Heart left ventricle (tissue), 16 donors: ENCODE data around the gene CHMP4B. TPM values are rescaled to one million over a fixed set of nuclear protein-coding genes. Genes with fewer than 3 reads are reported as not detected.

ENCODE experiments used
- ATAC-seq, 4 donors: fragments of 200-7000 bp; cut with Tn5 transposase; one replicate each; pipeline ENCODE4 v1.9.1; 2020 to 2022; ENCODE audit warnings: moderate library complexity in 4 of 4, mild to moderate bottlenecking in 3 of 4, moderate number of reproducible peaks in 1 of 4
- DNase-seq, 5 donors: peaks; one replicate each; pipeline ENCODE4 v3.0.0-alpha.2; 2020
- H3K27ac ChIP-seq, 12 donors: fragments of 200-600 bp; sonication (generic) in 4 of 12; one replicate each; pipeline versions ENCODE4 v1.5.0 to v1.8.0; 2016 to 2022; ENCODE audit warnings: mild to moderate bottlenecking in 2 of 12
- H3K27me3 ChIP-seq, 9 donors: fragments of 200-600 bp; sonication (generic) in 2 of 9; one replicate each; pipeline versions ENCODE4 v1.5.1 to v1.8.0; 2016 to 2022; ENCODE audit warnings: mild to moderate bottlenecking in 3 of 9
- H3K36me3 ChIP-seq, 9 donors: fragments of 200-600 bp; sonication (generic) in 2 of 9; one replicate each; pipeline versions ENCODE4 v1.5.0 to v1.8.0; 2018 to 2022; ENCODE audit warnings: mild to moderate bottlenecking in 2 of 9
- H3K4me1 ChIP-seq, 12 donors: fragments of 200-600 bp; sonication (generic) in 4 of 12; one replicate each; pipeline versions ENCODE4 v1.5.0 to v1.8.0; 2016 to 2022; ENCODE audit warnings: mild to moderate bottlenecking in 3 of 12
- H3K4me3 ChIP-seq, 12 donors: fragments of 200-600 bp; sonication (generic) in 4 of 12; one replicate each; pipeline versions ENCODE4 v1.5.0 to v1.8.0; 2017 to 2022; ENCODE audit warnings: mild to moderate bottlenecking in 9 of 12, moderate library complexity in 4 of 12
- H3K9me3 ChIP-seq, 12 donors: fragments of 200-600 bp; sonication (generic) in 4 of 12; one replicate each; pipeline versions ENCODE4 v1.5.0 to v1.8.0; 2016 to 2022; ENCODE audit warnings: mild to moderate bottlenecking in 1 of 12
- POLR2A ChIP-seq, 2 donors: fragments of 450-650 bp; IDR thresholded peaks; one replicate each; pipeline ENCODE4 v1.6.1; 2017; ENCODE audit warnings: antibody characterized with exemption in 2 of 2, mild to moderate bottlenecking in 2 of 2, moderate library complexity in 2 of 2
- WGBS, 4 donors: extraction: QIAGEN DNeasy Blood & Tissue Kit in 2 of 4; methylation state at CpG; one replicate each; pipeline versions ENCODE4 v1.1.5 to v1.1.7; 2013 to 2018; 5-methylcytosine and 5-hydroxymethylcytosine counted together
- intact Hi-C, 10 donors: fragments of 100-400 bp; cut with DNase I; formaldehyde crosslinking; loops; one replicate each; pipeline versions ENCODE4 v1.11.1 to v1.14.2; 2022
- polyA plus RNA-seq, 2 donors: library from polyadenylated mRNA; stranded (reverse); fragments of 200-250 nt; gene quantifications; one replicate each; pipeline ENCODE4 v1.2.3, GENCODE V29; 2013
- total RNA-seq, 9 donors: library from RNA; depleted of rRNA in 2 of 9; stranded (reverse); fragments of >200 nt in 2 of 9; fragmentation: NEBNext Ultra II Directional in 3 of 9; extraction: Animal tissue kit (Norgen Biotek cat#: 25700) in 3 of 9; gene quantifications; one replicate each; pipeline versions ENCODE4 v1.1.0 to v1.2.4, GENCODE V29; 2016 to 2023
- TF ChIP-seq, protein P1 (sequence below), 12 donors: fragments of 200-600 bp; sonication (generic) in 4 of 12; IDR thresholded peaks; one replicate each; pipeline versions ENCODE4 v1.5.0 to v1.8.0; 2018 to 2022; ENCODE audit warnings: antibody characterized with exemption in 12 of 12, mild to moderate bottlenecking in 5 of 12
- donor health status: ischemic (EF 13 %, LVEDD 7.1; RV severe dilation, severe dysfunction).
- donor health status: healthy with polysubstance abuse.
- donor health status: DM: no; HTN: yes; CAD: no.
- donor health status: DM: no; HTN: no; CAD: no.
- donor health status: ischemic (EF 25% LVEDD 6.9; RV normal size, moderate dysfunction).
- donor health status: ischemic (EF 25% LVEDD 5.7; RV mildly dilated, moderate dysfunction).
- donor health status: healthy.
- donor health status: DM: yes; HTN: yes; CAD: no.
- donor health status: ischemic (EF 35%, LVEDD 5.7; RV mildly dilated, moderate dysfunction).
- donor health status: nonischemic (EF 11% LVEDD 7.7; RV severe dilation, severe dysfunction).
- donor health status: DM: yes; HTN: yes; CAD: no.
- donor health status: PGD.
- donor health status: ischemic (EF 29% LVEDD 5.4; RV normal size, mild dysfunction).
- donor health status: nonischemic (EF 23%, LVEDD 6.1; RV moderate dilation, normal function).

CHMP4B gene
- total and polyA plus RNA-seq, 11 donors = 46.2 to 233 (median 112) TPM

DNA sequence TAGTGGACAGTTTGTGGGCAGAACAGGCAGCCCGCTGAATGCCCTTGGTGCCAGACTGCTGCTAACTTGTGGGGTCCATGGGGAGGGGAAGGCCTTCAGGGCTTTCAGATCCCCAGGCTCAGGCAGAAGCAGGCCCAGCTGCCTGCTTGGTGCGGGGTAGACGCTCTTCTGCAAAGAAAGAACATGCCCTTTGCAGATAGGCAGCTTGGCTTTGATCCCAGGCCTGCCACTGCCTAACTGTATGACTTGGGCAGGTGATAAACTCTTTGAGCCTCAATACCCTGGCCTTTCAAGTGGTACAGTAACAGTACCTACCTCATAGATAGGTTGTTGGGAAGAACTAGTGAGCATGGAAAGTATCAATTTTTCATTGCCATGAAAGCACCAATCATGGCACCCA lies 28.4 kb downstream of the CHMP4B start:
- 51 to 66% (median 60%) methylated on average over 3 of the region's 3 CpGs for WGBS, 4 donors
- no peak for TF ChIP-seq POLR2A (IDR thresholded peaks at IDR 0.05)
- TF ChIP-seq, protein P1, sequence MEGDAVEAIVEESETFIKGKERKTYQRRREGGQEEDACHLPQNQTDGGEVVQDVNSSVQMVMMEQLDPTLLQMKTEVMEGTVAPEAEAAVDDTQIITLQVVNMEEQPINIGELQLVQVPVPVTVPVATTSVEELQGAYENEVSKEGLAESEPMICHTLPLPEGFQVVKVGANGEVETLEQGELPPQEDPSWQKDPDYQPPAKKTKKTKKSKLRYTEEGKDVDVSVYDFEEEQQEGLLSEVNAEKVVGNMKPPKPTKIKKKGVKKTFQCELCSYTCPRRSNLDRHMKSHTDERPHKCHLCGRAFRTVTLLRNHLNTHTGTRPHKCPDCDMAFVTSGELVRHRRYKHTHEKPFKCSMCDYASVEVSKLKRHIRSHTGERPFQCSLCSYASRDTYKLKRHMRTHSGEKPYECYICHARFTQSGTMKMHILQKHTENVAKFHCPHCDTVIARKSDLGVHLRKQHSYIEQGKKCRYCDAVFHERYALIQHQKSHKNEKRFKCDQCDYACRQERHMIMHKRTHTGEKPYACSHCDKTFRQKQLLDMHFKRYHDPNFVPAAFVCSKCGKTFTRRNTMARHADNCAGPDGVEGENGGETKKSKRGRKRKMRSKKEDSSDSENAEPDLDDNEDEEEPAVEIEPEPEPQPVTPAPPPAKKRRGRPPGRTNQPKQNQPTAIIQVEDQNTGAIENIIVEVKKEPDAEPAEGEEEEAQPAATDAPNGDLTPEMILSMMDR (IDR thresholded peaks at IDR 0.05) = no peak
- peak overlapping the region in 4 of 12 donors; percentile 35 to 55 (median 50) for H3K27ac ChIP-seq

DNA sequence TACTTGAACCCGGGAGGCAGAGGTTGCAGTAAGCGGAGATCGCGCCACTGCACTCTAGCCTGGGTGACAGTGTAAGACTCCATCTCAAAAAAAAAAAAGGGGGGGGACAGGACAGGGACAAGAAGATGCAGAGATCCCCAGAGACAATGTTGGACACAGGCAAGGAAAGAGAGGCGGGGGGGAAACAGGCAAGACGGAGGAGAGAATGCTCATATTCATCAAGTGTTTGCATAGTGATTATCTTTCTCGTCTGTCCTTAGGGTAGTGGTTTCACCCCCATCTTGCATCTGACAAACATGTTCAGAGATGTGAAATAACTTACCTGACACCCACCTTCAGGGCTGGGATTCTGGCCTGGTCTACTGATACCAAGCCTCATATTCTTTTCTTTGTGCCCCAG lies 29.0 kb downstream of the CHMP4B start:
- intact Hi-C loops = loop anchor here in 1 of 10 donors (10.0 kb wide), 1 partner anchor 45 kb away; no protein-coding TSS in a partner anchor
- WGBS, 4 donors = 84 to 91% (median 88%) methylated on average over 7 of the region's 7 CpGs

More for the DNA sequence above, 28.4 kb downstream of the CHMP4B start:
- intact Hi-C loops = no loop called here
- Histone ChIP-seq H3K4me3 (no peak overlapping the region), H3K4me1 (peaks cover 29 to 94% (median 83%) of the 10 kb centered on the region in 12 donors), H3K36me3 (peaks cover 0 to 12% (median 0%) of the 10 kb centered on the region in 9 donors), H3K27me3 (no peaks in the 10 kb centered on the region), H3K9me3 (no peaks in the 10 kb centered on the region)
- ATAC-seq (peak; percentile 65 to 88 (median 82)), DNase-seq (peak; percentile 64 to 84 (median 70))

DNA sequence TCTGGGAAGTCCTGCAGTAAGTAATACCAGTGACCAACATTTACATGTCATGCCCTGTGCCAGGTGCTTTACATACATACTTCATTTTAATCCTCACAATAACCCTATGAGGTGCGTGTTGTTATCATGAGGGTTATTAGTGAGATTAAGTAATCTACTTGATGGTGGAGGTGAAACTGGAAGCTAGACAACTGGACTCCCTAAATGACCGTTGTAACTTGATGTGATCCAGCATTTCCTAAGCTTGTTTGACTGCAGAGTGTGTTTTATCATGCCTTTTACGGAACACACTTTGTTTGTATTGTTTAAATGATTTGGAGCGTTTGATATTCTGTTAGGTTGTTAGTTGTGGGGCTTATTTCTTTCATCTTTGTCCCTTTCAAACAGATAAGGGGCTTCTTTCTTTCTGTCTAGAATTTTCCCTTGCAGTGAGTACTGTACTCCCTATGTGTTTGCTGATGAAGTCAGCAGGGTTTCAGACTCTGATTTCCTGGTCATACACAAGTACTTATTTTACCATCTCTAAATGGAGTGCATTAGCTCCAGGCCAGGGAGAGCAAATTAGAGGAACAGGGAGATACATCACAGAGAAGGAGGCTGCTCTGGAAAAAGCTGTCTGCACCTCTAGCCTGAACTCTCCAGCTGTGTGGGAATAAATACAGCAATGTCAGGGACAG lies 29.7 kb downstream of the CHMP4B start:
- H3K36me3 ChIP-seq = peaks cover 0 to 1% (median 0%) of the 10 kb centered on the region in 9 donors
- DNase-seq (no peak), ATAC-seq (no peak)
- no peaks in the 10 kb centered on the region for H3K27me3 ChIP-seq
- no peak overlapping the region for H3K4me3 ChIP-seq
- peaks cover 29 to 96% (median 83%) of the 10 kb centered on the region in 12 donors for H3K4me1 ChIP-seq
- WGBS, 4 donors = 57 to 60% (median 59%) methylated on average over 4 of the region's 4 CpGs
- TF ChIP-seq, protein P1 (IDR thresholded peaks at IDR 0.05) = no peak
- no peak for TF ChIP-seq POLR2A (IDR thresholded peaks at IDR 0.05)
- intact Hi-C loops = loop anchor here in 1 of 10 donors (10.0 kb wide), 1 partner anchor 46 kb away; no protein-coding TSS in a partner anchor
- no peak overlapping the region for H3K27ac ChIP-seq
- H3K9me3 ChIP-seq = no peaks in the 10 kb centered on the region

More for the DNA sequence above, 29.0 kb downstream of the CHMP4B start:
- Histone ChIP-seq H3K4me1 (peaks cover 29 to 95% (median 83%) of the 10 kb centered on the region in 12 donors), H3K9me3 (no peaks in the 10 kb centered on the region), H3K36me3 (peaks cover 0 to 6% (median 0%) of the 10 kb centered on the region in 9 donors), H3K27me3 (no peaks in the 10 kb centered on the region), H3K4me3 (no peak overlapping the region), H3K27ac (no peak overlapping the region)
- TF ChIP-seq, protein P1 (IDR thresholded peaks at IDR 0.05) = no peak
- TF ChIP-seq POLR2A (IDR thresholded peaks at IDR 0.05) = no peak
- DNase-seq = no peak
- no peak for ATAC-seq

DNA sequence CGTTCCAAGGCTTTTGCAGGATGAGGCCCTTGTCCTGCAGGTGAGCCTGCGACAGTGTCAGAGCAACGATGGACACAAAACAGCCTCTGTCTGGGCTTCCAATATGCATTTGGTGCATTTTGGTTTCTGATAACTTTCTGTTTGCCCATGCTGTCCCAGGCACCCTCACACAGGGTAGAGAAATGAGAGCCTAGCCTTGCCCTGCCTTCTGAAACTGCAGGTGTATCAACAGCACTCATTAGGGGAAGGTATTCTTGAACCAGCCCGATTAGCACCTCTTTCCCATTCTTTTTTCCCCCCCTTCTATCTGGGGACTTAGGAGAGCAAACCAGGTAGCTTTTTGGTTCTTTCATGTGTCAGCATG lies 30.3 kb downstream of the CHMP4B start:
- Histone ChIP-seq H3K36me3 (no peaks in the 10 kb centered on the region), H3K4me1 (peaks cover 29 to 97% (median 84%) of the 10 kb centered on the region in 12 donors), H3K4me3 (no peak overlapping the region), H3K27me3 (no peaks in the 10 kb centered on the region), H3K27ac (no peak overlapping the region), H3K9me3 (no peaks in the 10 kb centered on the region)
- WGBS, 4 donors = 58 to 79% (median 72%) methylated on average over 4 of the region's 4 CpGs
- ATAC-seq = no peak
- DNase-seq = no peak
- intact Hi-C loops = loop anchor here in 1 of 10 donors (10.0 kb wide), 1 partner anchor 47 kb away; no protein-coding TSS in a partner anchor
- TF ChIP-seq, protein P1 (IDR thresholded peaks at IDR 0.05) = no peak
- TF ChIP-seq POLR2A (IDR thresholded peaks at IDR 0.05) = no peak
